ENCODE data around the gene TMEM238. TPM values are rescaled to one million over a fixed set of nuclear protein-coding genes. Genes with fewer than 3 reads are reported as not detected.
A peak's percentile ranks its signal among the peaks of the same experiment; 100 is the strongest.

Gene TMEM238
- total RNA-seq, 2 experiments from 2014 or later: 14.2 to 14.3 TPM

- intact Hi-C loops (cut with DNase I, micrococcal nuclease): no loop called here
- H3K4me3 ChIP-seq (ENCODE audit: low read length): no peak overlapping the region
- no peak overlapping the region for H3K27ac Mint-ChIP-seq
- no peak for TF ChIP-seq CTCF (IDR thresholded peaks at IDR 0.05)
- H3K36me3 ChIP-seq (ENCODE audit: insufficient read depth, low read length): no peaks in the 10 kb centered on the region
- ChIA-PET CTCF (no interaction called here), POLR2A (interaction anchor here (0.6 kb wide), 1 partner anchor 48 kb away, joined by 3 read pairs; no protein-coding TSS in a partner anchor)
- no peaks in the 10 kb centered on the region for H3K4me1 Mint-ChIP-seq (ENCODE audit: low read depth)
- peaks cover 9% of the 10 kb centered on the region for H3K4me1 ChIP-seq (ENCODE audit: insufficient read depth, low read length)
- peaks cover 22% of the 10 kb centered on the region for H3K27me3 Mint-ChIP-seq
- no peaks in the 10 kb centered on the region for H3K9me3 Mint-ChIP-seq
- no peak overlapping the region for H3K4me3 Mint-ChIP-seq
- ATAC-seq (ENCODE audit: poor library complexity) (no peak), DNase-seq (no peak)
- peaks cover 0 to 4% of the 10 kb centered on the region in 2 experiments for H3K9me3 ChIP-seq (ENCODE audit: control insufficient read depth in 1 of 2, insufficient read depth in 1 of 2, low read length in 2 of 2)
- H3K27ac ChIP-seq (ENCODE audit: low read depth in 1 of 2, low read length in 2 of 2): no peak overlapping the region
- no peaks in the 10 kb centered on the region for H3K36me3 Mint-ChIP-seq (ENCODE audit: low read depth)
- peaks cover 5 to 6% of the 10 kb centered on the region in 2 experiments for H3K27me3 ChIP-seq (ENCODE audit: control insufficient read depth in 1 of 2, insufficient read depth in 2 of 2, low read length in 2 of 2)
Measured at GRCh38 chr19:55358943-55359908, 24.9 kb downstream of the TMEM238 start.

- no peaks in the 10 kb centered on the region for H3K9me3 Mint-ChIP-seq
- ChIA-PET CTCF (no interaction called here), POLR2A (interaction anchor here (0.6 kb wide), 1 partner anchor 49 kb away, joined by 3 read pairs; no protein-coding TSS in a partner anchor)
- intact Hi-C loops (cut with DNase I, micrococcal nuclease): no loop called here
- no peaks in the 10 kb centered on the region for H3K36me3 Mint-ChIP-seq (ENCODE audit: low read depth)
- H3K27ac Mint-ChIP-seq: no peak overlapping the region
- DNase-seq (no peak), ATAC-seq (ENCODE audit: poor library complexity) (no peak)
- peaks cover 28% of the 10 kb centered on the region for H3K27me3 Mint-ChIP-seq
- H3K36me3 ChIP-seq (ENCODE audit: insufficient read depth, low read length): no peaks in the 10 kb centered on the region
- peaks cover 17% of the 10 kb centered on the region for H3K4me1 ChIP-seq (ENCODE audit: insufficient read depth, low read length)
- no peak overlapping the region for H3K27ac ChIP-seq (ENCODE audit: low read depth in 1 of 2, low read length in 2 of 2)
- no peak overlapping the region for H3K4me3 ChIP-seq (ENCODE audit: low read length)
- no peak overlapping the region for H3K4me3 Mint-ChIP-seq
- H3K4me1 Mint-ChIP-seq (ENCODE audit: low read depth): peaks cover 7% of the 10 kb centered on the region
- H3K9me3 ChIP-seq (ENCODE audit: control insufficient read depth in 1 of 2, insufficient read depth in 1 of 2, low read length in 2 of 2): peaks cover 0 to 10% of the 10 kb centered on the region in 2 experiments
- H3K27me3 ChIP-seq (ENCODE audit: control insufficient read depth in 1 of 2, insufficient read depth in 2 of 2, low read length in 2 of 2): peaks cover 9 to 11% of the 10 kb centered on the region in 2 experiments
- TF ChIP-seq CTCF (IDR thresholded peaks at IDR 0.05): no peak
Measured at GRCh38 chr19:55358493-55358892, 25.6 kb downstream of the TMEM238 start.

GRCh38 chr19:55355213-55355821 is 28.8 kb downstream of the TMEM238 start:
- ATAC-seq (ENCODE audit: poor library complexity) (no peak), DNase-seq (no peak)
- no peaks in the 10 kb centered on the region for H3K36me3 Mint-ChIP-seq (ENCODE audit: low read depth)
- TF ChIP-seq CTCF (IDR thresholded peaks at IDR 0.05): no peak
- no peaks in the 10 kb centered on the region for H3K36me3 ChIP-seq (ENCODE audit: insufficient read depth, low read length)
- peaks cover 29% of the 10 kb centered on the region for H3K4me1 ChIP-seq (ENCODE audit: insufficient read depth, low read length)
- H3K27me3 Mint-ChIP-seq: peaks cover 58% of the 10 kb centered on the region
- no peak overlapping the region for H3K27ac ChIP-seq (ENCODE audit: low read depth in 1 of 2, low read length in 2 of 2)
- intact Hi-C loops (cut with DNase I, micrococcal nuclease): loop anchor here in 1 of 2 experiments (2.0 kb wide), 1 partner anchor 17 kb away; the partner anchor contains the start of gene KMT5C
- H3K27ac Mint-ChIP-seq: no peak overlapping the region
- H3K4me3 Mint-ChIP-seq: peak overlapping the region; percentile 45
- peaks cover 25% of the 10 kb centered on the region for H3K4me1 Mint-ChIP-seq (ENCODE audit: low read depth)
- peaks cover 0 to 27% of the 10 kb centered on the region in 2 experiments for H3K9me3 ChIP-seq (ENCODE audit: control insufficient read depth in 1 of 2, insufficient read depth in 1 of 2, low read length in 2 of 2)
- POLR2A ChIA-PET: interaction anchor here (1.5 kb wide), 1 partner anchor 16 kb away, joined by 7 read pairs; the partner anchor contains the start of gene KMT5C
- no peaks in the 10 kb centered on the region for H3K9me3 Mint-ChIP-seq
- H3K4me3 ChIP-seq (ENCODE audit: low read length): no peak overlapping the region
- H3K27me3 ChIP-seq (ENCODE audit: control insufficient read depth in 1 of 2, insufficient read depth in 2 of 2, low read length in 2 of 2): peaks cover 34% of the 10 kb centered on the region in 2 experiments
- CTCF ChIA-PET: interaction anchor here (1.2 to 1.3 kb wide), 2 partner anchors 16 to 63 kb away, joined by 3 to 4 read pairs; no protein-coding TSS in a partner anchor

Data from CD4-positive, alpha-beta T cell (primary cell).